ENCODE data around the gene OCSTAMP.

GRCh38 chr20:46554828-46555227 is 4.4 kb upstream of the OCSTAMP start:
- TF ChIP-seq CTCF (IDR thresholded peaks at IDR 0.05), result no peak
- TF ChIP-seq ZFX (IDR thresholded peaks at IDR 0.05; ENCODE audit: borderline replicate concordance), result no peak

All from 22Rv1 (cell line).